ENCODE measurements around the gene DOC2B. TPM values are rescaled to one million over a fixed set of nuclear protein-coding genes. Genes with fewer than 3 reads are reported as not detected.

The DOC2B gene
- total and polyA plus RNA-seq, 2 of the 8 experiments (the other 6 are each of a cell fraction or from before 2014, with no cell fraction given), result 1.3 to 3.3 TPM

DNA sequence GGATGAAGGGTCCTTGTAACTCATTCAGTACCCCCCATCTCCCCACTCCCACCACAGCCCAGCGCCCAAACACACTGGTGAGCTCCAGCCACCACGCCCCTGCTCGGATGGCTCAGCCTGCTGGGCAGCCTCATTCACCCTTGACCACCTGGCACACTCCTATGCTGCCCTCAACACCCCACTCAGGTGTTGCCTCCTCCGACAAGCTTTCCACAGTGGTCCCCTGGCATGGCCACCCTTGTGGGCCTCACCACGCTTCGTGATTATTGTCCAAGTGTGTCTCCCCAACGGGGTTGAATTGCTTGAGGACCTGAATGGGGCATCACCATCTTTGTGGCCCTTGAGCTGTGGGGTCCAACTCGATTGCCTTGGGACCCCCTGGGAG is 12.0 kb upstream of the DOC2B start:
- Histone ChIP-seq H3K4me3 (ENCODE audit: extremely low read depth in 1 of 4, insufficient read depth in 2 of 4, low read depth in 3 of 4, low read length in 4 of 4) (no peak overlapping the region), H2BK120ac (replicated peaks; ENCODE audit: low read depth, low read length) (no peak overlapping the region), H4K91ac (replicated peaks; ENCODE audit: insufficient read length, low read length) (no peak overlapping the region), H3K9me3 (ENCODE audit: insufficient read depth in 2 of 2, low read depth in 1 of 2, low read length in 1 of 2) (no peaks in the 10 kb centered on the region), H2AK5ac (ENCODE audit: low read depth, low read length) (no peak overlapping the region), H3K79me1 (ENCODE audit: low read depth, low read length) (no peaks in the 10 kb centered on the region), H3K9ac (replicated peaks in 1 of 4; ENCODE audit: extremely low read depth in 1 of 4, low read depth in 3 of 4, low read length in 3 of 4) (no peak overlapping the region), H3K18ac (ENCODE audit: extremely low read depth, low read length) (no peak overlapping the region), H2BK20ac (ENCODE audit: low read length) (no peak overlapping the region), H3K27me3 (replicated peaks in 1 of 4; ENCODE audit: control insufficient read depth in 3 of 4, extremely low read depth in 1 of 4, insufficient read depth in 3 of 4, low read length in 3 of 4) (no peaks in the 10 kb centered on the region; a peak in 1 of 7 replicates), H3K36me3 (ENCODE audit: control insufficient read depth in 2 of 4, insufficient read depth in 4 of 4, low read length in 3 of 4) (no peaks in the 10 kb centered on the region), H3K23me2 (ENCODE audit: low read depth, low read length) (no peaks in the 10 kb centered on the region), H2BK12ac (ENCODE audit: low read depth, low read length) (no peak overlapping the region; the same call in 1 of the 2 replicates), H3K27ac (ENCODE audit: low read depth, low read length) (no peak overlapping the region), H3K4ac (replicated peaks; ENCODE audit: insufficient read length, low read depth, low read length) (no peak overlapping the region), H4K20me1 (replicated peaks in 1 of 2; ENCODE audit: control insufficient read depth in 1 of 2, insufficient read depth in 2 of 2, low read length in 2 of 2) (no peaks in the 10 kb centered on the region), H3K23ac (ENCODE audit: insufficient read length) (no peak overlapping the region), H4K5ac (ENCODE audit: insufficient read length, low read depth, low read length) (no peak overlapping the region), H3K4me1 (replicated peaks in 1 of 4; ENCODE audit: control insufficient read depth in 3 of 4, insufficient read depth in 4 of 4, low read length in 3 of 4) (peaks cover 0 to 3% (median 0%) of the 10 kb centered on the region in 4 experiments; a peak in 1 of 7 replicates), H2BK15ac (ENCODE audit: low read length) (no peak overlapping the region), H3K4me2 (ENCODE audit: insufficient read depth in 1 of 2, low read depth in 2 of 2, low read length in 2 of 2) (no peak overlapping the region), H4K8ac (ENCODE audit: extremely low read depth, insufficient read depth, low read length) (no peak overlapping the region), H2AFZ (ENCODE audit: low read length) (no peak overlapping the region), H3K14ac (ENCODE audit: insufficient read length) (no peak overlapping the region), H2BK5ac (ENCODE audit: low read depth, low read length) (no peak overlapping the region), H3K56ac (replicated peaks; ENCODE audit: insufficient read length, low read depth, low read length) (no peak overlapping the region), H3K79me2 (ENCODE audit: control insufficient read depth in 1 of 2, insufficient read depth in 2 of 2, low read length in 2 of 2) (no peaks in the 10 kb centered on the region)
- no peak for FAIRE-seq
- no peak for TF ChIP-seq SP4 (IDR thresholded peaks at IDR 0.05; ENCODE audit: low read length)
- 88% methylated on average over 8 of the region's 8 CpGs; no CpG with 5 or more reads in 1 of the 2 experiments for WGBS, 2 experiments (ENCODE audit: extremely low coverage in 1 of 2, insufficient coverage in 1 of 2, insufficient read length in 1 of 2, insufficient replicate concordance in 2 of 2, low coverage in 1 of 2, low lambda C conversion rate in 2 of 2, missing lambda C conversion rate in 1 of 2)
- ChIA-PET POLR2A (ENCODE audit: partially characterized antibody) (interaction anchor here (1.8 kb wide), 1 partner anchor 11 kb away, joined by 4 read pairs; no protein-coding TSS in a partner anchor), CTCF (ENCODE audit: partially characterized antibody) (interaction anchor here (1.1 to 1.6 kb wide), 2 partner anchors 9 to 115 kb away, joined by 4 to 5 read pairs; no protein-coding TSS in a partner anchor)
- DNase-seq (ENCODE audit: low read depth in 1 of 2, low spot score in 2 of 2), result no peak

All from H1 (cell line).